Gastrocnemius medialis (tissue), 4 donors: Measurements from ENCODE around the gene NOS1AP.

Experiments used
- POLR2A ChIP-seq, 2 donors: fragments of 450-650 bp; IDR thresholded peaks; one replicate each; pipeline ENCODE4 v1.6.1; 2017; ENCODE audit warnings: antibody characterized with exemption in 2 of 2, mild to moderate bottlenecking in 2 of 2, moderate library complexity in 2 of 2
- TF ChIP-seq, protein P1 (sequence below), 5 experiments: fragments of 450-650 bp in 3 of 5; fragments of 200-600 bp in 2 of 5; sonication (generic) in 2 of 5; IDR thresholded peaks in 4 of 5; conservative IDR thresholded peaks in 1 of 5; 1 replicate in 4 of 5; 2 replicates in 1 of 5; pipeline ENCODE4 v1.5.1; 2016 to 2019; ENCODE audit warnings: antibody characterized with exemption in 5 of 5, mild to moderate bottlenecking in 3 of 5, moderate library complexity in 3 of 5

DNA sequence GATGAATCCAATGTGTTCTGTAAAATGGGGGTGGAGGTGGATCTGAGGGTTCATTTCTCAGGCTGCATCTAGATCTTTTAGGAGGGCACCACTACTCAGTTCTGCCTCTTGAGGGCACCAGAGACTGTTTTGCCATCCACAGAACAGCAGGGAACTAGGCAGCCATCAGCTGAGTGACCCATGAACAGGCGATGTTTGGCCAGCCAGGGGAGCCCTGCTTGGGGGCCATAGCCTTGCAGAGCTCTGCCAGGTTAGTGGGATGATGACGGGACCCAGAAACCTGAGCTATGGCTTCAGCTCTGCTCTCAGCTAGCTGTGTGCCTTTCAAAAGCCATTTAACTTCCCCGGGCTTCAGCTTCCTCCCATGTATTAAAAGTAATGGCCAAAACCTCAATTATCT lies 13.4 kb upstream of the NOS1AP start:
- TF ChIP-seq, protein P1, sequence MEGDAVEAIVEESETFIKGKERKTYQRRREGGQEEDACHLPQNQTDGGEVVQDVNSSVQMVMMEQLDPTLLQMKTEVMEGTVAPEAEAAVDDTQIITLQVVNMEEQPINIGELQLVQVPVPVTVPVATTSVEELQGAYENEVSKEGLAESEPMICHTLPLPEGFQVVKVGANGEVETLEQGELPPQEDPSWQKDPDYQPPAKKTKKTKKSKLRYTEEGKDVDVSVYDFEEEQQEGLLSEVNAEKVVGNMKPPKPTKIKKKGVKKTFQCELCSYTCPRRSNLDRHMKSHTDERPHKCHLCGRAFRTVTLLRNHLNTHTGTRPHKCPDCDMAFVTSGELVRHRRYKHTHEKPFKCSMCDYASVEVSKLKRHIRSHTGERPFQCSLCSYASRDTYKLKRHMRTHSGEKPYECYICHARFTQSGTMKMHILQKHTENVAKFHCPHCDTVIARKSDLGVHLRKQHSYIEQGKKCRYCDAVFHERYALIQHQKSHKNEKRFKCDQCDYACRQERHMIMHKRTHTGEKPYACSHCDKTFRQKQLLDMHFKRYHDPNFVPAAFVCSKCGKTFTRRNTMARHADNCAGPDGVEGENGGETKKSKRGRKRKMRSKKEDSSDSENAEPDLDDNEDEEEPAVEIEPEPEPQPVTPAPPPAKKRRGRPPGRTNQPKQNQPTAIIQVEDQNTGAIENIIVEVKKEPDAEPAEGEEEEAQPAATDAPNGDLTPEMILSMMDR (IDR thresholded peaks at IDR 0.05 in 4 of 5, conservative IDR thresholded peaks at IDR 0.05 in 1 of 5), result peak; percentile 65 to 90 (median 81)
- no peak for TF ChIP-seq POLR2A (IDR thresholded peaks at IDR 0.05)
